ENCODE data around the gene MAFG.

The MAFG gene

DNA sequence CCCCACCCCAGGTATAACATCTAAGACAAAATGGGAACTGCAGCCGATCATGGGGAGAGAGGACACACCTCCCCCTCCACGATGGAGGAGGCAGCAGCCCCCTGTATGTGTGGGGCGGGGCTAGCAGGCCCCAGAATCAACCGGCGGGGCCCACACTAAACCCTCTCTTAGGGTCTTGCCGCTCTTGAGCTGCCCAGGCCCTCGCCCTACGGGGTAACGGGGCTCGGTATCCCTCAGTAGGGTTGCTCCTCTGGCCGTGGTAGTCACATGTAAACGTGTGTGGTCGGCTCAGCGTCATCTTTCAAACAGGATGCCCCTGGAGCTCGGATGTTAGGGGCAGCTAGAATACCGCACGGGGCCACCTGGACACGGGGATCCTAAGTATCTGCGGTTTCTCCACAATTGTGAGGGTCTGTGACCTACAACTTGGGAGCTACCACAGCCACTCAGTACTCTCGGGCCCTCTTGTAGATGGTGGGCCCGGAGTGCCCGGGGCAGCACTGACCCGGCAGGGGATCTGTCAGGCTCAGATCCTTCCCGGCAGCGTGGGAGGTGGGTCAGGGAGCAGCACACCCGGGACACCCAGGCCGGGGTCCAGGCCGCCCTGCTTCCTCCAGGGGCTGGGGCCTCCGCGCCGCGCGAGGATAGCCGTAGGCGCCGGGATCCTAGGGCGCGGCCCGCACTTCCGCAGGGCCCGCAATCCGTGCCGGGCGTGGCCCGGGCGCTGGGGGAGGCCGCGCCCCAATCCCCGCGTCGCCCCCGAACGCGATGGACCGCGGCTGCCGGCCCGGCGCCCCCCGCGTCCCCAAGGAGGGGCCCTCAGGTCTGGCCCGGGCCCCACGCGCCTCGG, 57.2 kb downstream of the MAFG start:
- TF ChIP-seq, protein P1, sequence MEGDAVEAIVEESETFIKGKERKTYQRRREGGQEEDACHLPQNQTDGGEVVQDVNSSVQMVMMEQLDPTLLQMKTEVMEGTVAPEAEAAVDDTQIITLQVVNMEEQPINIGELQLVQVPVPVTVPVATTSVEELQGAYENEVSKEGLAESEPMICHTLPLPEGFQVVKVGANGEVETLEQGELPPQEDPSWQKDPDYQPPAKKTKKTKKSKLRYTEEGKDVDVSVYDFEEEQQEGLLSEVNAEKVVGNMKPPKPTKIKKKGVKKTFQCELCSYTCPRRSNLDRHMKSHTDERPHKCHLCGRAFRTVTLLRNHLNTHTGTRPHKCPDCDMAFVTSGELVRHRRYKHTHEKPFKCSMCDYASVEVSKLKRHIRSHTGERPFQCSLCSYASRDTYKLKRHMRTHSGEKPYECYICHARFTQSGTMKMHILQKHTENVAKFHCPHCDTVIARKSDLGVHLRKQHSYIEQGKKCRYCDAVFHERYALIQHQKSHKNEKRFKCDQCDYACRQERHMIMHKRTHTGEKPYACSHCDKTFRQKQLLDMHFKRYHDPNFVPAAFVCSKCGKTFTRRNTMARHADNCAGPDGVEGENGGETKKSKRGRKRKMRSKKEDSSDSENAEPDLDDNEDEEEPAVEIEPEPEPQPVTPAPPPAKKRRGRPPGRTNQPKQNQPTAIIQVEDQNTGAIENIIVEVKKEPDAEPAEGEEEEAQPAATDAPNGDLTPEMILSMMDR (IDR thresholded peaks at IDR 0.05), result peak; percentile 13
- Histone ChIP-seq H3K27me3 (no peaks in the 10 kb centered on the region), H3K27ac (peak overlapping the region; percentile 96), H3K4me3 (ENCODE audit: low read depth in 1 of 2, low read length in 1 of 2) (peak overlapping the region; percentile 81 to 91), H3K4me1 (ENCODE audit: control insufficient read depth in 1 of 2, insufficient read depth in 1 of 2, low read depth in 1 of 2, low read length in 1 of 2) (peaks cover 34 to 51% of the 10 kb centered on the region in 2 experiments), H3K36me3 (peaks cover 34% of the 10 kb centered on the region), H3K9me3 (no peaks in the 10 kb centered on the region)

DNA sequence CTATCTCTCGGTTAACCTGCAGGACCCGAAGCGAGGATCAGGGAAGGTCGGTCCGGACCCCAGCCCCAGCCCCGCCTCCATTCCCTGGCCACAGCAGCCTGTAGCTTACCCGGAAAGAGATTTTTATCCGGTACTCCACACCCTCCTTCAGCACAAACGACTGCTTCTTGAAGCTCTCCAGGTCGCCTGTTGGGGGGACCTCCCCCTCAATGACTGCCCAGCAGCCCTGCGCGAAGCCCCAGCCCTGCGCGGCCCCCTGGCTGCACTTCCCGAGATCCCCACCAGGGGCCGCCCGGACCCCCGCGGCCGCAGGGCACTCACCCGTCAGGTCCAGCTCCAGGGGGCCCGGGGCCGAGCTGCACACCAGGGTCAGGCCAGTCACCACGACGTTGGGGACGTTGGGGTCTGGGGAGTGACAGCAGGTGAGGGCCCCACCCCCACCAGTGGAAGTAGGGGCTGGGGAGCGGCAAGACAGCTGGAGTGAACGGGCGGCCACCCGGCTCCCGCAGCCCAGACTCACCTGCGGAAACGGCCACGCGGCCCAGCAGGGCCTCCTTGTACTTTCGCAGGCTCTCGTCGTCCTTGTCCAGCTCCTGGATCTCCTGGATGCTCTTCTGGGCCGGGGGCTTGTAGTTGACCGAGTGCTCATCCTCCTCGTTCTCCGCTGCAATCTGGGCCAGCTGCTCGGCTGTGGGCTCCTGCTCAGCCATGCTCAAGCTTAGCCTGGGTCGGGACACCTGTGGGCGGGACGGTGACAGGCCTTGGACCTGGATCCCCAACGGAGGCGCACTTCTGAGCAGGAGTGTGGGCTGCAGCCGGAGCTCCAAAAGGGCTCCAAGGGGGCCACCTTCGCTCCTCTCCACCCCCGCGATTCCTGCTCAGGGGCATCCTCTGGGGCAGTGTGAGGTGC, 58.1 kb downstream of the MAFG start:
- Histone ChIP-seq H3K36me3 (peaks cover 34% of the 10 kb centered on the region), H3K9me3 (no peaks in the 10 kb centered on the region), H3K27me3 (no peaks in the 10 kb centered on the region), H3K27ac (peak overlapping the region; percentile 96), H3K4me3 (ENCODE audit: low read depth in 1 of 2, low read length in 1 of 2) (peak overlapping the region; percentile 81 to 91), H3K4me1 (ENCODE audit: control insufficient read depth in 1 of 2, insufficient read depth in 1 of 2, low read depth in 1 of 2, low read length in 1 of 2) (peaks cover 34 to 56% of the 10 kb centered on the region in 2 experiments)
- TF ChIP-seq, protein P1 (IDR thresholded peaks at IDR 0.05), result peak; percentile 64

DNA sequence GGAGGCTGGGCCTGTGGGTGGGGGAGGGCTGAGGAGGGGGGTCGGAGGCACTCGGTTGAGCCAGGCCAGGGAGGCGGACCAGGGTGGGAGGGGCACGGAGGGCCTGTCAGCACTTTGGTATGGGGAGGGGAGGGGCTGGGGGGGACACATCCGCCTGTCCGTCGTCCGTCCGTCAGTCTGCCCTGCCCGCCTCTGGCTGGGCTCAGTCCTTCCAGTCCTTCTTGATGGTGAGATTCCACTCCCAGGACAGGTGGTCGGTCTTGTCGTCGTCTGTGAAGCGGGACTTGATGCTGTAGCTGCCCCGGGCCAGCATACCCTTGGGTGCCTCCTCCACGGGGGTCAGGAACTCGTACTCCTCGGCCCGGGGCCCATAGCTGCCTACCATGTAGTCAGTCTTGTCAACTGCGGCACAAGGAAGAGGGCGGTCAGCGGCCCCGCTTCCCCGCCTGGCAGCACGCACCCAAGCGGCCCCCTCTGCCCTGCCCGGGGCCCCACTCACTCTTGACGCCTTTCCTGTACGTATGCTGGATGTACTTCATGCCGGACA, 58.8 kb downstream of the MAFG start:
- peaks cover 42 to 63% of the 10 kb centered on the region in 2 experiments for H3K4me1 ChIP-seq (ENCODE audit: control insufficient read depth in 1 of 2, insufficient read depth in 1 of 2, low read depth in 1 of 2, low read length in 1 of 2)
- no peak overlapping the region for H3K4me3 ChIP-seq (ENCODE audit: low read depth in 1 of 2, low read length in 1 of 2)
- H3K36me3 ChIP-seq, result peaks cover 34% of the 10 kb centered on the region
- peak overlapping the region; percentile 96 for H3K27ac ChIP-seq
- H3K9me3 ChIP-seq, result no peaks in the 10 kb centered on the region
- no peaks in the 10 kb centered on the region for H3K27me3 ChIP-seq
- TF ChIP-seq, protein P1 (IDR thresholded peaks at IDR 0.05), result no peak

Measured in neutrophil (primary cell).